GM06990 (cell line): ENCODE measurements around the gene SLAMF6.

Source experiments
- DNase-seq: peaks from one replicate; pipeline ENCODE4 v3.0.0-alpha.2; 2011; ENCODE audit not compliant: insufficient read length; ENCODE audit errors: extremely low read depth
- H3K27me3 ChIP-seq: replicated peaks from 2 replicates; pipeline ENCODE4 v1.6.0; 2011; ENCODE audit warnings: low read length; ENCODE audit not compliant: control insufficient read depth, insufficient read depth
- H3K36me3 ChIP-seq: 2 replicates; pipeline ENCODE4 v1.5.1; 2011; ENCODE audit warnings: low read length; ENCODE audit not compliant: control insufficient read depth, insufficient read depth
- H3K4me3 ChIP-seq: replicated peaks from 2 replicates; pipeline ENCODE4 v1.5.1; 2011; ENCODE audit warnings: low read depth, mild to moderate bottlenecking, control low read depth, low read length
- TF ChIP-seq, protein P1 (sequence below): IDR thresholded peaks from 2 replicates; pipeline ENCODE4 v1.5.1; 2011; ENCODE audit warnings: low read length, control low read depth, mild to moderate bottlenecking, inconsistent platforms; ENCODE audit not compliant: insufficient read depth, poor library complexity, severe bottlenecking

Gene SLAMF6

DNA sequence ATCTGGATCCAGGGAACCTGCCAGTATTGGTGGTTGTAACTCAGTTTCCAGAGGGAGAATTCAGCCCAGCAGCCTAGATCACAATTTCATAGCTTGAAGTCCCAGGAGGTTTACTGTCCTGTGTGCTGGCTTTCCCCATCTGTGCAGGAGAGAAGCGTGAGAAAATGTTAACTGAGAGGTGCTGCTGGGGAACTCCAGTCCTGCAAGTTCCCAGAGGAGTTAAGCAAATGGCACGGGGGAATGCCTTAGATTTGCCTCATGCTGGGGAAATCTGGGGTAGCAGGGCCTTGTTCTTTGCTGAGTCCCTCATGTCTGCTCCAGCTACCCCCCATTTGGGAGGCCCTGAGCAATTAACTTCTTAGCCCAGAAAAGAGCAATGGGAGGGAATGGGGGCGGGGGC is 25.1 kb upstream of the SLAMF6 start:
- DNase-seq, result peak; percentile 59
- H3K4me3 ChIP-seq, result no peak overlapping the region
- H3K36me3 ChIP-seq, result no peaks in the 10 kb centered on the region
- TF ChIP-seq, protein P1, sequence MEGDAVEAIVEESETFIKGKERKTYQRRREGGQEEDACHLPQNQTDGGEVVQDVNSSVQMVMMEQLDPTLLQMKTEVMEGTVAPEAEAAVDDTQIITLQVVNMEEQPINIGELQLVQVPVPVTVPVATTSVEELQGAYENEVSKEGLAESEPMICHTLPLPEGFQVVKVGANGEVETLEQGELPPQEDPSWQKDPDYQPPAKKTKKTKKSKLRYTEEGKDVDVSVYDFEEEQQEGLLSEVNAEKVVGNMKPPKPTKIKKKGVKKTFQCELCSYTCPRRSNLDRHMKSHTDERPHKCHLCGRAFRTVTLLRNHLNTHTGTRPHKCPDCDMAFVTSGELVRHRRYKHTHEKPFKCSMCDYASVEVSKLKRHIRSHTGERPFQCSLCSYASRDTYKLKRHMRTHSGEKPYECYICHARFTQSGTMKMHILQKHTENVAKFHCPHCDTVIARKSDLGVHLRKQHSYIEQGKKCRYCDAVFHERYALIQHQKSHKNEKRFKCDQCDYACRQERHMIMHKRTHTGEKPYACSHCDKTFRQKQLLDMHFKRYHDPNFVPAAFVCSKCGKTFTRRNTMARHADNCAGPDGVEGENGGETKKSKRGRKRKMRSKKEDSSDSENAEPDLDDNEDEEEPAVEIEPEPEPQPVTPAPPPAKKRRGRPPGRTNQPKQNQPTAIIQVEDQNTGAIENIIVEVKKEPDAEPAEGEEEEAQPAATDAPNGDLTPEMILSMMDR, result no peak
- no peaks in the 10 kb centered on the region for H3K27me3 ChIP-seq

DNA sequence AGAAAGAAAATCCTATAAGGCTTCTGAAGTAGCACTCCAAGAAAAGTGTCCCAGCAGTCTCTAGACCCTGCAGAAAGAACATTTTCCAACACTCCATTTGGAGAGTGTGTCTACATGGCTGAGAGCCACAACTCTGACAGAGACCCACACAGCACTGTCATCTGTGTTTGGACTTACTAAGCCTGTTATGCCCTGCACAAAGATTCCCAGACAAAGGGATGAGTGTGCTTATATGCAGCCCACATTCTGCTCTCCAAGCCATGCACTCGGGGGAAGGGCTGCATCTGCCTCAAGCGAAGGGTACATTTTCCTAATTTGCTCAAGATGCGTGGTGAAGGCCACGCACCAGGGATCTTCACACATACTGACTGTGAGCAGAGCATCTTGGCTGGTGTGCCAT is 24.4 kb upstream of the SLAMF6 start:
- no peak overlapping the region for H3K4me3 ChIP-seq
- H3K36me3 ChIP-seq, result no peaks in the 10 kb centered on the region
- DNase-seq, result no peak
- TF ChIP-seq, protein P1, result no peak
- no peaks in the 10 kb centered on the region for H3K27me3 ChIP-seq

DNA sequence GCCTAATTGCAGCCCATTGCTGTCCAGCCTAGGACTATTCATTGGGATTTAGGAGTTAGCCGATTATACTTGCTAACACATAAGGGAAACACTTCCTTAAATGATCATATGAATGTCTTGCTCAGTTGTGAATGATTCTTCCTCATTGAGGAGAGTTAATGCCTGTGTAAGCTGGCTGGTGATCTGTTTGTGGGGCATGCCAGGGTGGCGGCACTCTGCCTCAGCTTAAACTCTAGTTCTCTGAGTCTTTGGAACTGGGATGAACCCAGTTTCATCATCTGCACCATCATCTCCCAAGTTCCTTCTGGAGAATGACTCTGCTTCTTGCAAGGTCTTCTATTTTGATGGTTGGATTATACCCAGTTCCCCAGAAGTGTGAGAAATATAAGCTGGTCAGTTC is 23.9 kb upstream of the SLAMF6 start:
- no peaks in the 10 kb centered on the region for H3K27me3 ChIP-seq
- DNase-seq, result no peak
- H3K36me3 ChIP-seq, result no peaks in the 10 kb centered on the region
- TF ChIP-seq, protein P1, result no peak
- no peak overlapping the region for H3K4me3 ChIP-seq

DNA sequence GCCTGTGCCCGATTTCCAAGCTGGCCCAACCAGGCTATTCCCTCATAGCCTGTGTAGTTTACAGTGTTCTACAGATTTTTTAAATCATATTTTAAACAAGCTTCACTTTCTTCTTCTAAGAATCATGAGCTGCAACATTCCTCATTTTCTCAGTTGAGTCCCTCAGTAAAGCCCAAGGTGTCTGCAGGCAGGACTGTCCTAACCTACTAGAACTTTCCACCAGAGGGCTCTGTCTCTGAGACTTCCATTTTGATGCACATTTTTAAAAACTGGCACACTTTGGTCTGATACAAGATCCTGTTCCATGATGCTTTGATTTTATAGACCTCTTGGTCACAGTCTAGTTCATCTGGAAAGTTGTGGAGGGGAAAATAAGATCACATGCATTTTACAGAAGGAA is 21.6 kb upstream of the SLAMF6 start:
- TF ChIP-seq, protein P1, result peak; percentile 66
- Histone ChIP-seq H3K27me3 (no peaks in the 10 kb centered on the region), H3K36me3 (no peaks in the 10 kb centered on the region), H3K4me3 (no peak overlapping the region)
- DNase-seq, result no peak

DNA sequence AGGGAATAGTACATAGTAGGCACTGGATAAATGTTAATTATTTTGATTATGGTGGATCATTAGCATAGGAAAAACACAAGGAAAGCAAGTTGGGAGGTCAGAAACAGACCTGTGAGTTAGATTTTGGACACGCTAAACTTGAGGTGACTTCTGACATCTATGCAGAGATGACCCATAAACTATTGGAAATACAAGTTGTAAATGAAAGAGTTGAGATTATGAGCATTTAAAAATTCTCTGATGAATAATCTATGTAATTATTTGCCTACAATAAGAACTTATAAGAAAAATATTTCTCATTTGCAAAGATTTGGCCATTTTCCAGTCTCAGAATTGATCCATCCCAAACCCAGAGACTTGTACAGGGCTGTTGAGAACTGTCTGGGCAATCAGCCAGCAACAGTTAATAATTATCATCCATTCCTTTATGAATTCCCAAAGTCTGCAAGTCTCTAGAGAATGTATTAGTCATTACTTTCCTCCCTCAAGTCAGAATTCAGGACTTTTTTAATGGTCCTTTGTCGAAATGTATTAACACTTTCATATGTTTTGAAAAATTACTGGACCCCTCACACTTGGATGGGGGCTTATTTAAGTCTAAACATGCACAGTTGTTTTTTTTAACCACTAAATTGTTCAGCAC is 19.4 kb upstream of the SLAMF6 start:
- DNase-seq, result no peak
- Histone ChIP-seq H3K4me3 (no peak overlapping the region), H3K36me3 (no peaks in the 10 kb centered on the region), H3K27me3 (no peaks in the 10 kb centered on the region)
- TF ChIP-seq, protein P1, result no peak

DNA sequence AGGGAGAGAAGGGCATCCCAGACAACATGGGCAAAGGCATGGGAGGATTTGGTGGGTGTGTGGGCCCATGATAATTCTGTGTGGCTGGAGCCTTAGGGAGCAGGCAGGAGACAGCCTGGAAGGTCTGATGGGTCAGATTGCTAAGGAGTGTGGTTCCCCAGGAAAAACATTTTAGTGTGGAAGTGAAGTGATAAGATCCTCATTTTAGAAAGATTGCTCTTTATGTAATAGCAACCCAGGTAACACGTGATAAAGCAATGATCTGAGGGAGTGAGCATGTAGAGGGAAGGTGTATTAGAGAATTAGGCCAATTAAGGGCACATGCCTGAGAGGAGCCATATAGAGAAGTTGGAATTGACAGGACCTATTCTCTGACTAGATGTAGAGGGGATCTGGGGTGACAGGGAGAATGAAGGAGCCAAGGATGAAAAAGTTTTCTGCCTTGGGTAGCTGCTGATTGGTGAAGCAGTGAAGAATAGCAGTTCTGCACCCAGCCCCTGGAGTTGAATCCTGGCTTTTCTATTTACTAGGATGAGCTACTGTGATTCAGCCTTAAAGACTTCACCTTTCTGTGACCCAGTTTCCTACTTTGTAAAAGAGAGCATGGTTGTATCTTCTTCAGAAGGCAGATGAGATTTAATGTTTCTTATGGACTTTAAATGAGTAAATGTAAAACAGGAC is 18.7 kb upstream of the SLAMF6 start:
- no peak for DNase-seq

More for the DNA sequence above, 18.7 kb upstream of the SLAMF6 start:
- H3K27me3 ChIP-seq, result no peaks in the 10 kb centered on the region
- no peaks in the 10 kb centered on the region for H3K36me3 ChIP-seq
- H3K4me3 ChIP-seq, result no peak overlapping the region
- TF ChIP-seq, protein P1, result no peak
